Endodermal cell (in vitro differentiated cells): ENCODE measurements around the gene NCCRP1. TPM values are rescaled to one million over a fixed set of nuclear protein-coding genes. Genes with fewer than 3 reads are reported as not detected.

Experiments used
- DNase-seq: peaks from one replicate; pipeline ENCODE4 v3.0.0-alpha.2; 2017
- H3K27ac ChIP-seq: 2 replicates; pipeline ENCODE4 v1.5.1; 2013; ENCODE audit warnings: mild to moderate bottlenecking, low read depth, low read length, moderate library complexity
- H3K27me3 ChIP-seq: 2 replicates; pipeline ENCODE4 v1.6.1; 2013; ENCODE audit warnings: mild to moderate bottlenecking, low read length, moderate library complexity; ENCODE audit not compliant: insufficient read depth, control insufficient read depth, poor library complexity, severe bottlenecking
- H3K36me3 ChIP-seq: 2 replicates; pipeline ENCODE4 v1.7.0; 2013; ENCODE audit warnings: mild to moderate bottlenecking, low read length, moderate library complexity; ENCODE audit not compliant: control insufficient read depth, insufficient read depth
- H3K4me1 ChIP-seq: one replicate; pipeline ENCODE4 v1.7.0; 2013; ENCODE audit warnings: low read length; ENCODE audit not compliant: control insufficient read depth, insufficient read depth
- H3K4me3 ChIP-seq: 2 replicates; pipeline ENCODE4 v1.5.1; 2013; ENCODE audit warnings: mild to moderate bottlenecking, low read length, moderate library complexity
- H3K9ac ChIP-seq: 2 replicates; pipeline ENCODE4 v1.6.1; 2013; ENCODE audit warnings: mild to moderate bottlenecking, low read length, moderate library complexity; ENCODE audit not compliant: poor library complexity, severe bottlenecking; ENCODE audit errors: extremely low read depth
- H3K9me3 ChIP-seq: 2 replicates; pipeline ENCODE4 v1.6.1; 2013; ENCODE audit warnings: mild to moderate bottlenecking, low read length, moderate library complexity; ENCODE audit not compliant: control insufficient read depth
- H3K27ac Mint-ChIP-seq: 2 replicates; pipeline ENCODE4 v1.8.0; 2020; ENCODE audit warnings: mixed read lengths
- H3K27me3 Mint-ChIP-seq: 2 replicates; pipeline ENCODE4 v1.8.0; 2021; ENCODE audit warnings: mild to moderate bottlenecking, mixed read lengths; ENCODE audit not compliant: insufficient read depth
- H3K36me3 Mint-ChIP-seq: 2 replicates; pipeline ENCODE4 v1.8.0; 2020; ENCODE audit warnings: low read depth, mixed read lengths
- H3K4me1 Mint-ChIP-seq: 2 replicates; pipeline ENCODE4 v1.8.0; 2020; ENCODE audit warnings: mixed read lengths
- H3K4me3 Mint-ChIP-seq: 2 replicates; pipeline ENCODE4 v1.8.0; 2020; ENCODE audit warnings: mild to moderate bottlenecking, moderate library complexity, mixed read lengths
- H3K9me3 Mint-ChIP-seq: 2 replicates; pipeline ENCODE4 v1.8.0; 2020; ENCODE audit warnings: mild to moderate bottlenecking, mixed read lengths
- CTCF ChIP-seq: fragments of 200-600 bp; sonication (generic); conservative IDR thresholded peaks from 2 replicates; pipeline ENCODE4 v1.5.0; 2021; ENCODE audit warnings: antibody characterized with exemption, mild to moderate bottlenecking
- WGBS, 2 experiments: methylation state at CpG; one replicate each; pipeline versions ENCODE4 v1.1.5 to v1.1.7; 2013; ENCODE audit warnings: missing lambda C conversion rate in 2 of 2, mixed read lengths in 1 of 2; ENCODE audit not compliant: insufficient coverage in 1 of 2, insufficient read length in 1 of 2; 5-methylcytosine and 5-hydroxymethylcytosine counted together
- total RNA-seq, 2 donors: library from RNA; stranded (reverse); fragmentation: NEBNext Ultra II Directional in 1 of 2; extraction: Animal tissue kit (Norgen Biotek cat#: 25700) in 1 of 2; gene quantifications; 2 replicates in 1 of 2; 3 replicates in 1 of 2; pipeline ENCODE4 v1.2.1, GENCODE V29; 2021

NCCRP1 gene
- total RNA-seq, 2 donors from 2014 or later = 0.40 to 0.53 TPM

DNA sequence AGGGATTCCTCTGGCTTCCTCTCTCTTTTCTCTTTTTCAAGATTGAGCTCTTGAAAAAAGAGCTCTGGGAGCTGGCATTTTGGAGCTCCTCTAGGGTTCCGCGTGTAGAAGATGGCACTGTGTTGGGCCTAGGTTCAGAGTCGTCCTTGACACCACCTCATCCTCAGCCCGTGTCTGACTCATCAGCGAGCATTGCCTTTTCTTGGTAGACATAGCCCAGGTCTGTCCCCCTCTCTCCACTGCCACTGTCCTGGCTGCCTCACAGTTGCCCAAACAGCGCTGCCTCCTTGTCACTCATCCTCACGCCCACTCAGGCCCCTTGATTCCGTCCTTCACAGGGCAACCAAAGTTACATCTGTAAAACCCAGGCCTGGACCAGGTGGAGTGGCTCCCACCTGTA lies 46.5 kb upstream of the NCCRP1 start:
- Mint-ChIP-seq H3K36me3 (peaks cover 13% of the 10 kb centered on the region), H3K4me3 (no peak overlapping the region), H3K27ac (peak overlapping the region; percentile 44), H3K4me1 (peaks cover 15% of the 10 kb centered on the region), H3K9me3 (peaks cover 9% of the 10 kb centered on the region), H3K27me3 (no peaks in the 10 kb centered on the region)
- Histone ChIP-seq H3K4me3 (no peak overlapping the region), H3K27me3 (no peaks in the 10 kb centered on the region), H3K4me1 (no peaks in the 10 kb centered on the region), H3K9ac (no peak overlapping the region), H3K27ac (no peak overlapping the region), H3K9me3 (peaks cover 9% of the 10 kb centered on the region), H3K36me3 (peaks cover 9% of the 10 kb centered on the region)
- DNase-seq = no peak
- TF ChIP-seq CTCF = no peak
- WGBS, 2 experiments = 89 to 96% methylated on average over 7 to 8 of the region's 8 CpGs

- no peak for DNase-seq
- no peak overlapping the region for H3K27ac Mint-ChIP-seq
- WGBS, 2 experiments = 93 to 95% methylated on average over 23 to 25 of the region's 26 CpGs
- peaks cover 9% of the 10 kb centered on the region for H3K9me3 Mint-ChIP-seq
- Histone ChIP-seq H3K36me3 (peaks cover 9% of the 10 kb centered on the region), H3K27me3 (no peaks in the 10 kb centered on the region), H3K4me3 (no peak overlapping the region), H3K4me1 (no peaks in the 10 kb centered on the region), H3K9ac (no peak overlapping the region), H3K9me3 (peaks cover 9% of the 10 kb centered on the region), H3K27ac (no peak overlapping the region)
- H3K4me1 Mint-ChIP-seq = peaks cover 19% of the 10 kb centered on the region
- H3K36me3 Mint-ChIP-seq = peaks cover 13% of the 10 kb centered on the region
- no peak for TF ChIP-seq CTCF
- H3K4me3 Mint-ChIP-seq = no peak overlapping the region
- H3K27me3 Mint-ChIP-seq = no peaks in the 10 kb centered on the region
Observed at GRCh38 chr19:39150807-39151600, 45.8 kb upstream of the NCCRP1 start.

GRCh38 chr19:39152066-39152465 lies 44.7 kb upstream of the NCCRP1 start:
- H3K4me3 Mint-ChIP-seq = no peak overlapping the region
- no peaks in the 10 kb centered on the region for H3K27me3 ChIP-seq
- 91 to 95% methylated on average over 9 to 10 of the region's 10 CpGs for WGBS, 2 experiments
- H3K27ac ChIP-seq = no peak overlapping the region
- peaks cover 9% of the 10 kb centered on the region for H3K36me3 ChIP-seq
- H3K27ac Mint-ChIP-seq = no peak overlapping the region
- peaks cover 13% of the 10 kb centered on the region for H3K36me3 Mint-ChIP-seq
- H3K9ac ChIP-seq = no peak overlapping the region
- H3K9me3 ChIP-seq = peaks cover 9% of the 10 kb centered on the region
- no peaks in the 10 kb centered on the region for H3K27me3 Mint-ChIP-seq
- H3K9me3 Mint-ChIP-seq = peaks cover 9% of the 10 kb centered on the region
- no peak overlapping the region for H3K4me3 ChIP-seq
- no peak for DNase-seq
- H3K4me1 Mint-ChIP-seq = peaks cover 17% of the 10 kb centered on the region
- no peak for TF ChIP-seq CTCF
- H3K4me1 ChIP-seq = no peaks in the 10 kb centered on the region
